ENCODE results near the gene SSR3. TPM values are rescaled to one million over a fixed set of nuclear protein-coding genes. Genes with fewer than 3 reads are reported as not detected.

The SSR3 gene
- total and polyA plus RNA-seq, 9 donors = 53.4 to 303 (median 160) TPM

DNA sequence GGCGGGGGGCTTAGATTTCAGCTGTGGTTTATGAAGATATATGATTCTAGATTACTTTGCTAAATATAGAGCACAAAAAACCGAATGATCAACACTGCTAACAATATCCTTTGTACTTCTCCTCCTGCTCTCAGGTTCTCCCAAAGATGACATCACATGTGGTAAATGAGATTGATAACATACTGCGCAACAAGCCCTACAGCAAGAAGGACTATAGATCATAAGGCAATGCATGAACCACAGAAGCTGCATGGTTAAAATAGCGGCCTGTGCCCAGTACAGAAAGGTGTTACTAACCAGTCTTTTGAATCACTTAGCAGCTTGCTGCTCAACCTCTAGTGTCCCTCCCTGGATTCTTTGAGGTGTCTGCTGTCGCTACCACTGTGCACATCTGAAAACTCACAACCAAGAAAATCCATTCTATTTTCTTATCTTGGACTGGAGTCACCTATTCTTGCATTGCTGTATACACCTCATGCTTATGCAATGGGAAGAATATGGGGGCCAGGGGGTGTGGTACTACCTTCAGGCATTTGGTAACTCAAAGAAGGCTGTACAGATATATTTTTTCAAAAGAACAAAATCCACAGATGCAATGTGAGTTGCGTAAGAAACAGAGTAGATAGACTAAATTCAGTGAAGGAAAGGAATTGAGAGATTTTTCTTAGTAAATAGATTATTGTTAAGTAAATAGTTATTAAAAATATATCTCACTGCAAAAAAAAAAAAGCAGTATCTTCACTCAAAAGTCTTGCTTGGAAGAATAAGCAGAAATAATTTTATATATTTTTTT lies 18.2 kb downstream of the SSR3 start:
- WGBS, 3 donors = 90 to 93% (median 91%) methylated on average over 6 of the region's 6 CpGs
- no peak for DNase-seq
- intact Hi-C loops (cut with DNase I) = loop anchor here in 2 of 4 donors (10.0 kb wide), 2 partner anchors 548 to 598 kb away; no protein-coding TSS in a partner anchor
- no peaks in the 10 kb centered on the region for H3K9me3 ChIP-seq
- no peaks in the 10 kb centered on the region for H3K36me3 ChIP-seq
- peaks cover 2% of the 10 kb centered on the region for H3K4me1 ChIP-seq (ENCODE audit: insufficient read depth)
- TF ChIP-seq POLR2A (IDR thresholded peaks at IDR 0.05) (no peak), EP300 (IDR thresholded peaks at IDR 0.05) (no peak)
- TF ChIP-seq, protein P1, sequence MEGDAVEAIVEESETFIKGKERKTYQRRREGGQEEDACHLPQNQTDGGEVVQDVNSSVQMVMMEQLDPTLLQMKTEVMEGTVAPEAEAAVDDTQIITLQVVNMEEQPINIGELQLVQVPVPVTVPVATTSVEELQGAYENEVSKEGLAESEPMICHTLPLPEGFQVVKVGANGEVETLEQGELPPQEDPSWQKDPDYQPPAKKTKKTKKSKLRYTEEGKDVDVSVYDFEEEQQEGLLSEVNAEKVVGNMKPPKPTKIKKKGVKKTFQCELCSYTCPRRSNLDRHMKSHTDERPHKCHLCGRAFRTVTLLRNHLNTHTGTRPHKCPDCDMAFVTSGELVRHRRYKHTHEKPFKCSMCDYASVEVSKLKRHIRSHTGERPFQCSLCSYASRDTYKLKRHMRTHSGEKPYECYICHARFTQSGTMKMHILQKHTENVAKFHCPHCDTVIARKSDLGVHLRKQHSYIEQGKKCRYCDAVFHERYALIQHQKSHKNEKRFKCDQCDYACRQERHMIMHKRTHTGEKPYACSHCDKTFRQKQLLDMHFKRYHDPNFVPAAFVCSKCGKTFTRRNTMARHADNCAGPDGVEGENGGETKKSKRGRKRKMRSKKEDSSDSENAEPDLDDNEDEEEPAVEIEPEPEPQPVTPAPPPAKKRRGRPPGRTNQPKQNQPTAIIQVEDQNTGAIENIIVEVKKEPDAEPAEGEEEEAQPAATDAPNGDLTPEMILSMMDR (IDR thresholded peaks at IDR 0.05) = no peak
- no peak overlapping the region for H3K27ac ChIP-seq
- H3K4me3 ChIP-seq = no peak overlapping the region
- no peaks in the 10 kb centered on the region for H3K27me3 ChIP-seq

DNA sequence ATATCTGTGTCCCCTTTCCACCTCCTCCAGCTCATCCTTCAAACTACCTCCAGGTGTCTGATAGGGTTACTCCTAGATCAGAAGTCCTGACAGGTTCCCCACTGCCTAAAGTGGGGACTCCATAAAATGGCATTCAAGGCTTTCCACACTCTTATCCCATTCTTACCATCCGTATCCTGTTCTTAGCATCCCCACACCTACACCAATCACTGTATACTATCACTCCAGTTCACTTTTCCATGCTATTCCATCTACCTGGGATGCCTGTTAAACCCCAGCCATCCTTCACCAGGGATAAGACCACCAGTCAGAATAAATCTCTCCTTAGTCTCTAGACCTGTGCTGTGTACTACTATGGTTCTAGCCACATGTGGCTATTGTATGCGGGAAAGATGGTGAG lies 19.1 kb downstream of the SSR3 start:
- no peaks in the 10 kb centered on the region for H3K27me3 ChIP-seq
- H3K4me1 ChIP-seq (ENCODE audit: insufficient read depth) = peaks cover 2% of the 10 kb centered on the region
- no peak overlapping the region for H3K4me3 ChIP-seq
- H3K36me3 ChIP-seq = no peaks in the 10 kb centered on the region
- TF ChIP-seq POLR2A (IDR thresholded peaks at IDR 0.05) = no peak
- TF ChIP-seq, protein P1 (IDR thresholded peaks at IDR 0.05) = no peak
- TF ChIP-seq EP300 (IDR thresholded peaks at IDR 0.05) = no peak
- no peak for DNase-seq
- intact Hi-C loops (cut with DNase I) = loop anchor here in 2 of 4 donors (10.0 kb wide), 2 partner anchors 549 to 599 kb away; no protein-coding TSS in a partner anchor
- WGBS, 3 donors = 94 to 99% (median 96%) methylated on average over 2 of the region's 2 CpGs
- no peaks in the 10 kb centered on the region for H3K9me3 ChIP-seq
- peak overlapping the region; percentile 1 to 17 for H3K27ac ChIP-seq

DNA sequence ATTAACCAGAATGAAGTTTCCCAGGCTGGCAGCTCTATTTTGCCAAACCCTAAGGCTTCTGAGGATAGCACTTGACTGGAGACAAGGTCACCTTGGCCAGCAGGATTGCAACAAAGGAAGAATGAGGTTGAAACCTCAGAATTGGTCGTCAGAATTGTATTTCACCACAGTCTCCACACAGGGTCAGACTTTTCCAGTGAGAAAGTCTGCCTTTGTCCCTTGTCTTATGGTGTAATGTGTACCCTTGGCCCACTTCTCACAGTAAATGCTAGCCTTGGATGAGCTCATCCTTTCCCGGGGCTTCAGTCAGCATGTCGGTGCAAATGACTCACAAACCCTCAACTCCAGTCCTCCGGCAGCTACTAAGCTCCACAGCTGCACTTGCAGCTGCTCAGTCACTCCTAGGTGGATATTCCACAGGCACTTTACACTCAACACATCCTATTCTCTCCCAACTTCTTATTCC lies 19.7 kb downstream of the SSR3 start:
- no peaks in the 10 kb centered on the region for H3K9me3 ChIP-seq
- intact Hi-C loops (cut with DNase I) = loop anchor here in 2 of 4 donors (10.0 kb wide), 2 partner anchors 550 to 600 kb away; no protein-coding TSS in a partner anchor
- H3K36me3 ChIP-seq = no peaks in the 10 kb centered on the region
- peaks cover 2% of the 10 kb centered on the region for H3K4me1 ChIP-seq (ENCODE audit: insufficient read depth)
- 5 to 10% (median 8%) methylated on average over 4 of the region's 4 CpGs for WGBS, 3 donors
- DNase-seq = peak; percentile 51 to 71 (median 60)
- TF ChIP-seq POLR2A (IDR thresholded peaks at IDR 0.05) (no peak), EP300 (IDR thresholded peaks at IDR 0.05) (peak; percentile 20)
- TF ChIP-seq, protein P1 (IDR thresholded peaks at IDR 0.05) = peak in 2 of 3 donors; percentile 12 to 38
- H3K27me3 ChIP-seq = no peaks in the 10 kb centered on the region
- H3K27ac ChIP-seq = peak overlapping the region in 1 of 2 donors; percentile 17
- no peak overlapping the region for H3K4me3 ChIP-seq

DNA sequence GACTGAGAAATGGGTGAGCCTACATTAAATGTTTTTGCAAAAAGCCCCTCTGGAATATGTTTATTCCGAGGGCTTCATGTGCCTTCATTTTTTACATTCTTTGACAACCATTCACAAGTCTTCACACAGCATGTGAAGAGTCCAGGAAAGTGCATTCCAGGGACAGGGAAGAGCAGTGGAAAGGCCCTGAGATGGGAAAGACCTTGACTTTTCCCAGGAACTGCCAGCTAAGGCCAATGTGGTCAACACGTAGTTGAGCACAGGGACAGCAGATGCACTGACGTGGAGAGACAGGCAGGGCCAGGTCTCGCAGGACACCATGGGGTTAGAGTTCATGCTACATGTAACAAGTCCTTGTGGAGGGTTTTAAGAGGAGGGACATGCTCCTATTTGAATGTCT lies 21.7 kb downstream of the SSR3 start:
- no peaks in the 10 kb centered on the region for H3K27me3 ChIP-seq
- no peak overlapping the region for H3K27ac ChIP-seq
- no peak overlapping the region for H3K4me3 ChIP-seq
- no peak for TF ChIP-seq EP300 (IDR thresholded peaks at IDR 0.05)
- TF ChIP-seq, protein P1 (IDR thresholded peaks at IDR 0.05) = no peak
- TF ChIP-seq POLR2A (IDR thresholded peaks at IDR 0.05) = no peak
- intact Hi-C loops (cut with DNase I) = loop anchor here in 2 of 4 donors (10.0 kb wide), 2 partner anchors 552 to 602 kb away; no protein-coding TSS in a partner anchor
- H3K9me3 ChIP-seq = no peaks in the 10 kb centered on the region
- no peak for DNase-seq
- no peaks in the 10 kb centered on the region for H3K36me3 ChIP-seq
- 44 to 47% (median 45%) methylated on average over 4 of the region's 4 CpGs for WGBS, 3 donors
- peaks cover 2% of the 10 kb centered on the region for H3K4me1 ChIP-seq (ENCODE audit: insufficient read depth)

Measured in ovary (tissue), 9 donors.